Measurements from ENCODE around the gene CAMK1D.

DNA sequence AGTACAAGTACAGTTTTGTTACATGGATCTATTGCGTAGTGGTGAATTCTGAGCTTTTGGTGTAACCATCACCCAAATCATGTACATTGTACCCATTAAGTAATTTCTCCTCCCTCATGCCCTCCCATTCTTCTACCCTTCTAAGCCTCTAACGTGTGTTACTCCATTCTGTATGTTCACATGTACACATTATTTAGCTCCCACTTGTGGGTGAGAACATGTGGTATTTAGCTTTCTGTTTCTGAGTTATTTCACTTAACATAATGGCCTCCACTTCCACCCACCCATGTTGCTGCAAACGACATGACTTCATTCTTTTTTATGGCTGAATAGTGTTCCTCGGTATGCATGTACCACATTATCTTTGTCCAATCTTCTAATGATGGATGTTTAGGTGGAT lies 251.3 kb downstream of the CAMK1D start:
- TF ChIP-seq POLR2AphosphoS5 (IDR thresholded peaks at IDR 0.05) (no peak), CTCF (IDR thresholded peaks at IDR 0.05) (no peak), POLR2A (IDR thresholded peaks at IDR 0.05) (no peak), EP300 (IDR thresholded peaks at IDR 0.05; ENCODE audit: low read depth) (no peak)
